Stimulated activated CD8-positive, alpha-beta memory T cell treated with anti-CD3 and anti-CD28 coated beads, Interleukin-7, amount 100 ng/mL, for 1 hour (primary cell): Measurements from ENCODE around the gene HYAL1.

ENCODE experiments used
- DNase-seq, 2 donors: peaks; one replicate each; pipeline ENCODE4 v3.0.0-alpha.2; 2020; ENCODE audit warnings: low read depth in 2 of 2

HYAL1 gene

DNA sequence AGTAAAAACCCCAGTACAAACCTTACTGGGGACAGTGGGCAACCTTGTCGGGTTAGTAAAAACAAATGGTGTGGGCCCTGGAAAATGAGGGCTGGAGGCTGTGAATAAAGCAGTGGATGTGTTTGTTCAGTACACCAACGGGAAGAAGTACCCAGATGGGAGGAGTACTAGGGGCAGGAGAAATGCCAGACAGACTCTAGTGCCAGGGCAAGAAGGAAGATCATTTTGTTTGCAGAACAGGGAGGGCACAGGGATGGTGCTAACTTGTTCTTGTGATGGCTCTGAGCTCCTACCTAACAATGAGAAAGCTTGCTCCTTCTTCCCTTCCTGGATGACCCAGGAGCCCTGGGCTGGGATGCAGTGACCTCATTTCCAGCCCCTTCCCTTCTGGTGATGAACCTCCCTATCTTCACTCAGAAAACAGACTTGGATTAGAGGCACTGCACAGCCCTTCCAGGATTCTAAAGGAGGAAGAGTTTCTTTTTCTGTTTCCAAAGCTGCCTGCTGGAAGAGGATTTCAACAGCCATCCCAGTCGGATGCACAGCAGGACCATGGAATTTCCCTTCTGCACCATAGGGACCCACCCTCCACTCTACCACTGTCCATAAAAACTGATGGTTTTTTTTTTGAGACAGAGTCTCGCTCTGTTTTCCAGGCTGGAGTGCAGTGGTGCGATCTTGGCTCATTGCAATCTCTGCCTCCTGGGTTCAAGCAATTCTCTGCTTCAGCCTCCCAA, 31.1 kb upstream of the HYAL1 start:
- DNase-seq = no peak

DNA sequence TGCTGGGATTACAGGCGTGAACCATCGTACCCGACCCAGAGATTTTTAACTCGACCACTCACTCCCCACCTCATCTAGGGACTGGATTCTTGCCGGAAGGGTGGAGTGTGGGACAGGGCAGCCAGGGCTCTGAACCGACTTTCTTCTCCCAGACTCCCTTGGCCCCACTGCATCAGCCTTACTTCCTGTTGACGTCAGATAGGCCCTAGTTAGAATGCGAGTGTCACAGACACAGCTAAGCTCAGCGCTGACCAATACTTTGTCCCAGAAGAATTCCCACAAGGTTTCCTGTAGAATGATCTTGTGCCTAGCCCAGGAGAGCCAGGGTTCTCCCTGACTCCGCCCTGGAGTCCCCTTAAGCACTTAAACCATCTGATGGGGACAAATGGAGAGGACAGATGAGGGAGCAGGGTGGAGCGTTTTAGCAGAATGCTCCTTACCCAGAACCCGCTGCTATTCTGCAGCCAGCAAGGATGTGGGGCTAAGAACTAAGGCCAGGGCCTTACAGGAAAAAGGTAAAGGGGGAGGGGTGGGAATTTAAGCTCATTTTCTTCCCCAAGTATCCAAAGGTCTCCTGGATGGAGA, 30.5 kb upstream of the HYAL1 start:
- DNase-seq = no peak

DNA sequence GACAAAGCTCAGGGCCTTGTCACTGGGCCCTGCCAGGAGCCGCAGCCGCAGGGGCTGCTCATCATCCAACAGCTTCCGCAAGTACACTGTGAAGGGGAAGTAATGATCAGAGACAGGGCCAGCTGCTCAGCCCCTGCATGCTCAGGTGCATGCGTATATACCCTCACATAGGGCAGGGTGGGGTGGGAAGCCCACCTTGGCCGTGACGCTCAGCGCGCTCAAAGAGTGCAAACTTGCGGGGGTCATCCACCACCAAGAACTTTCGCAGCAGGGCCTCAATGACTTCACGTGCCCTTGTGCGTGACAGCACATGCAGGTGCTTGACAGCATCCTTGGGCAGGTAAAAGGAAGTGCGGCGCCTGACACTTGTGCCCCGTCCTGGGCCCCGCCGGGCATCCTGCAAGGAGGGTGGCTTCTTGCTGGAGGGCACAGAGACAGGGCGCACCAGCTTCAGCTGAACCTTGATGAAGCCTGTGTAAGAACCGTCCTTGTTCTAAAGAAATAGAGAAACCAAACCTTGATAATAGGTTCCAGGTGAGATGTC, 28.1 kb upstream of the HYAL1 start:
- no peak for DNase-seq

DNA sequence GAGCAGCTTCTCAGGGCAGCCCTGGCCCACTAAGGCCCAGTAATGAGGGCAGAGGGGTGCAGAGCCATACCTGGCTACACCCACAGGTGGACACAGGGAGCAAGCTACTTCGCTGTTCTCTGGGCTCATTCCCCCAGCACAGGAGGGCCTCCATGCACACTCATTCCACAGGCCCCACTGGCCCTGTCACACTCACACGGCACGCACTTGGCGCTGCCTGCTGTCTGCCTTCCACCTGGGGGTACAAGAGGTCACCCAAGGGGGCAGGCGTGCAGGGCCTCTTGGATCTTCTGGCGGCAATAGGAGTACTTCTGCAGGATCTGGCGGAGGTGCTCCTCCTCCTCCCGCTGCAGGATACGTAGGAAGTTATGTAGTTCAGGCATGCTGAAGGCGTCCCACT, 27.0 kb upstream of the HYAL1 start:
- no peak for DNase-seq

DNA sequence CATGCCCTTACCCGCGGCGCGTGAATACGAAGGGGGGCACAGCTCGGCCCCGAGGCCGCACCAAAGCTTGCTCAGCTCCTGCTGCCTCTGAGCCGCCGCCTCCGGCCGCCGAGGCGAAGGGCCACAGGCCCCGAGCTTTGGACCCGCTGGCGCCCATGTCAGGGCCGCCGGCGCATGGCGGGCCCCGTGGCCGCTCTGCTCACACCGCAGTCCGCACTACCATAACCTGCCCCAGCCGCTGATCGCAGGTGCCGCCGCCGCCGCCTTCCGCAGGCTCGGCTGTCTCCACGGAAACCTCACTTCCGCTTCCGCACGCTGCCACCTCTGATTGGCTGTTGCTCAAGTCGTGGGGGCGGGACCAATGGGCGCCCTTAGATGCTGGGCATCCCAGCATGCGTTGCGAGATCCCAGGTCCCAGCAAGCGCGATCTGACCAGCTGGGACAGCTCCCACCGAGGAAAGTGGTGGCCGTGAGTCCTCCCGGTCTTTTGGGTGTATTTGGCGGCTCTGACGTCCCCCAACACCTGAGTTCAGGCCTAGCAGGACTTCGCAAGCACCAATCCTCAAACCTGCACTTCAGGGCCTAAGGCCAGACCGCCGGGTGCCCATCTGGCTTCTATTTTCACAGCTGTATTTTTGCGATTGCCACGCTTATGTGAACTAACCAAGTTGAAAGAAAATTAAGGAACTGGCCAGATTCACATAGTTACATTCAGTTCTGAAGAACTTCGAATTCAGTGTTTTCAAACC, 24.7 kb upstream of the HYAL1 start, which contains the start of gene TUSC2:
Gene TUSC2, minus strand, starts transcription at position 281 of the 749 bp plus-strand sequence. Its CDS starts 124 bp downstream, at position 157.
- peak; percentile 87 to 91 for DNase-seq

DNA sequence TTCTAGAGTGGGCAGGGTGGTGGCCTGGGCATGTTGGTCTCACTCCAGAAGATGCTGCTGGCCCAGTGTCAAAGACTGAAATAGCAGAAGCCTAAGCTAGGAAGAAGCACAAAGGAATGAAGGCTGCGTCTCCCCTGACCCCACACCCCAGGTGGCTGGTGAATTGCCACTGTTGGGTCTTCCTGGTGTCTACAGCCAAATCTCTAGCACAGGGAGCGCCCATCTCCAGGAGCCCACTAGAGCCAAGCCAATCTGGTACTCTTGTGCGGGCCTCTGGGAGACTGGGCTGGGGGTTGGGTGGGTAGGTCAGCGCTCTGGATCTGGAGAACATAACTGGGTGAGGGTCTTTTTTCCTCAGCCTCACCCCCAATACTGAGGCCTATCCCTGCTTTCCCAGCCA, 23.8 kb upstream of the HYAL1 start:
- DNase-seq = no peak

DNA sequence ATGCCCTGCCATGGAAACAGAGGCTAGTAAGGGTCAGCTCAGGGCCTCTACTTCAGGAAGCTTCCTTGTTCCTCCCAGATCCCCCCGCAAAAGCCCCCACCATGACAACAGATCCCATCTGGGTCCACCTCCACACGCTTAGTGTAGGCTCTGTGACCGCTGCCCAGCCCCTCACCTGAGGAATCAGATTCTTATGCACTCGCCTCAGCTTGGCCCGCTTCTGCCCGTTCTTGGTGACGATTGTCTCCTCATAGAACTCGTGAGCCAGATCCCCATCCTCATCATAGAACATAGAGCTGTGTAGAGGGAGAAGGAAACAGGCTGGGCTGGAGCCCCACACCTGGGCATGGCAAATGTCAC, 22.8 kb upstream of the HYAL1 start:
- no peak for DNase-seq

DNA sequence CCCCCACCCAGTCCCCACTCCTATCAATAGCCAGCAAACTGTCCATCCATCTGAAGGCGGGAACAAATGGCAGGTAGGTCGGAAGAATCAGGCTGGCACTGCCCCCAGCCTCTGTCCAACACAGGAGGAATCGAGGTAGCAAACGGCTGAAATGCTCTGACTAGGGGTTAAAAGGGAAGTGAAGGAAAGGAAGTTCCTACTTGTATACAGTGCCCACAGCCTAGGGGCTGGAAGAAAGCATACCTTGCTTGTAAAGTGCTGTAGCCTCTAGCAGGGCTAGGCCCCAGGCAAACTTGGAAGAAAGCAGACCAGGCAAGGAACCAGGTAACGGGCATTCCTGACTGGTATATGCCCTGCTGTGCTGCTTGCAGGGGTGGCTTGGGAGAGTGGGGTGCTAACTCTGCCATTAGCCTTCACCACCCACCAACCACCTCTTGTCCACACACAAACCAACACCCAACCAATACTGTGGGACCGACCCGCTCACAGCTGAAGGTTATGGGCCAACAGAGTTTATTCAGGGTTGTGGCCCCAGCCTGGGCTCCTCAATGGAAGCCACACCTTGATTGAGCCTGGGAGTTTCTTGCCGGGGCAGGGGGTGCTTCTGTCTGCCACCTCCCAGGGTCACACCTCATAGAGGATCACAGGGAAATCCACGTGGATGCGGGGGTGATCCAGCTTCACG, 22.3 kb upstream of the HYAL1 start:
- DNase-seq = no peak

DNA sequence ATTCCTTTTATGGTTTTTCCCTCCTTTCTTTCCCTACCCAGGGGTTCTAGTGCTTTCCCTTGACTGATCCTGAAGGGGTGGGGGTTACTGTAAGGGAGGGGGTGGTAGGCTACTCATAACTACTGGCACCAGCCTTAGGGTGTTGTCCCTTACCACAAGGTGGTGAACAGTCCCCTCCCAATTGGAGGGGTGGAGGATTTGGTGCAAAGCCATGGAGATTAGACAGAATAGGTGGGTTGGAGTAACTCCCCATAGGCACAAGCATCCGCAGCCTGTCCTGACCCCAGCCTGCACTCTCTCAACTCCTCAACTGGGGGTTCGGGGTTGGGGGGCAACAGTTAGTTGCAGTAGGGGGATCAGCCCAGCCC, 21.7 kb upstream of the HYAL1 start:
- no peak for DNase-seq

DNA sequence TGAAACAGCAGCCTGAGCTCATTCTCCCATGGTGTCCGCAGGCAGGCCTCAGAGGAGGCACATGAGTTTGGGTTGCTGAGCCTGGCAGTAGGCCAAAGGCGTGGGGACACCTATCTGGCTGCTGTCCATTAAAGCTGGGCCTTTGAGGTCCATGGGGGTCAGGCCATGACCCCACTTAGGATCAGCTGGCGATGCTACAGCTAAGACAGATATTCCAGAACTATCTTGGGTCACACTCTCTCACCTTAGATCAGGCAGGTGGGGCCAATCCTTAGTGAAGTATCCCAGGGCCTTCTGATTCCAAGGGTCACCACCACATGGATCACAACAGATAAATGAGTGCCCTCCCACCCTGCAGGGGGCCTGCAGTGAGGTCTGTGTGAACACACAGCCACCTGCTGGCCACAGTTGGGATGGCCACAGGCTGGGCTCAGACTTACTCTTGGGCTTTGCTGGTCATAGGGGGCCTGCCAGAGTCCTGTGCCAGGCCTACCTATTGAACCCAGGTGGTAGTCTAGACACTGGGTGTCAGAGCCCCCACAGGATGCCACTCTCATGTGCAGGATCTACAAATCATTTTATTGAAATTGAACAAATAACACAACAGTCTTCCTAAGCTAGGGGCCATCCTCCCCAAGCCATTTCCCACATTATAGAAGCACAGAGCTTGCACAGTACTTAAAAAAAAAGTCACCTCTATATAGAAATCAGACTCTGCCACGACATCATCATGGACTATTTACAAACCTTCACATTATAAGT, 21.2 kb upstream of the HYAL1 start:
- peak in 1 of 2 donors; percentile 30 for DNase-seq

DNA sequence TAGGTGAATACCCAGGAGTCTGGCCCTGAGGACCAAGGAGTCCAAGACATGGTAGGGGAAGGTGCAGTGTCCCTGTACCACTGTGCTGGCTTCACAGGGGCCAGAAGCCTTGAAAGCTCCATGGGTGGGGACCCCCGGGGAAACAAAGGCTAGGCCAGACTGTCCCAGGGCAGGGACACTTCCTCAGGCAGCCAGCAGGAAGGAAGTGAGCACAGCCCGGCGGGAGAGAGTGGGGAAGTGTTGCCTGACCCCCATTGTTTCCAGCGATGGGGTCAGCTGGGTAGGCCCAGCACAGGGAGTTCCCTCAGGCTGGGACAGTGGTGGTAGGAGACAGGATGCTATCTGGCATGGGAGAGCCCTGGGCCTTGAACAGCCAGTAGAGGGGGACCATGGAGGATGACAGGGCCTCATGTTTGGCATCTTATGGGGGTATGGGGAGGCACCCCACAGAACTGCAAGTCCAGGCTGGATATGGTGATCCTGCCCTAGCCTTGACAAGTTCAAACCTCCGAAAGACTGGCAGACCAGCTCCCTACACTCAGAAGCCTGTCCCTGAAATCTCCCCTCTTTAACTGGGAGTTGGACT, 20.3 kb upstream of the HYAL1 start:
- no peak for DNase-seq

DNA sequence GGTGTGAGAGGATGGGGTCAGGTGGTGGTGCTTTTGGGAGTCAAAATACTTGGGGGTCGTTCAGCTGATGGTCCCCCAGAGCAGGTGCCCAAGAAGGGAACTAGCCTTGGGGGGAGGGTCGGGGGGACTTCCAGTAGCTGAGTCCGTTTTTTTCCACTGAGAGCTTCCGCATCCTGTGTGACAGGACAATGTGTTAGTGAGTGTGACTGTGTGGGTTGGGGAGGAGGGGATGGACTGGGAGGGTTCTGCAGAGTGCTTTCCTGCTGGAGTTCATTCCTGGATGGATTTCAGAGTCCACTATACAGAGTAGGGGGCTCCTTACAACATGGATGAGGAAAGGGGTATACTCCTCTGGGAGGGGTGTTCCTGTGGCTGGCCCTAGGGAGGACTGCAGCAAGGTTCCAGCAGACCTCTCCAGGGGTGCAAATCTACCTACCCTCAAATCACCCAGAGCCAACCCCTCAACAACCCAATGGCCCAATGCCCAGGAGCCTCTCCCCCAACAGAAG, 19.8 kb upstream of the HYAL1 start:
- DNase-seq = no peak

DNA sequence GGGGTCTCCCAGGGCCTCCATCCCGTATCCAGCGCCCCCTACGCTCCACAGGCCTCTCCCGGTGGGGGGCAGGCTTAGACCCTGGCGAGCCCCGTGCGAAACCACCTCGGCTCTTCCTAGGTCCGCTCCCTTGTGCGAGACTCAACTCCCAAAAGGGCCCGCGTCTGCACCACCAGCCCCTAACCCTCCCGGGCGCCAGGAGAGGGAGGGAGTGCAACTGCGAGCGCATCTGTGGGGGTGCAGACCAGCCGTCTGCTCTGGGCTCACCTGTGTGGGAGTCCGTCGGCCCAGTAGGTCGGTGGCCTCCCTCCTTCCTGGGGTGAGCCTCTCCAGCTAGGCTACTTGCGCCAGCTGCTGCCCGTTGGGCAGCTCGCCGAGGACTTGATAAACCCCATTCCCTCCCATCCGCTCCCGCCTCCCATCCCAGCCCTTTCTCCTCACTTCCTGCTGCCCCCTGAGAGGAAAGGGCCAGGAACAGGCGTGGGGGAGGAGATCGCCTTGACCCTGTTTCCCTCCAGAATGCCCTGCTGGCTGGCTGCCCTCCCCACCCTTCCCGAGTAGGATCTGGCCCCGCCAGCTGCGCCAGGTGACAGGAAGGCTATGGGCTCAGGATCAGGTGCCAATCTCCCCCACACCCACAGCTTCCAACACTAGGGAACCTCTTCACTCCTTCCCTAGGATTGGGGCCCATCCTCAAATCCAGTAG, 19.2 kb upstream of the HYAL1 start, which contains the start of gene HYAL2:
Gene HYAL2, minus strand, starts transcription at position 360 of the 706 bp plus-strand sequence. CDS start 2,256 bp downstream, outside the sequence.
- DNase-seq = no peak

DNA sequence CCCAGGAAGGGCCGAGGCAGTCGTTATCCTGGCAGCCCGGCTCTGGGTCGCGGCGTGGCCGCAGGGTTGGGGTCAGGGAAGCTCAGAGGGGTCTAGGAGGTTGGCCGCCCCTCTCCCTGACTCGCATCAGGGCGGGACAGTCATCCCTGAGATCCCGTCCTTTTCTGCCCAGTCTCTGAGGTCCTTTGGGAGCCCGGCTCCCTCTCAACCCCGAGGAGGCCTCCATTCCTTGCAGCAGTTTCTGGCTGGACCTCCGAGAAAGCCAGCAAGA, 18.7 kb upstream of the HYAL1 start:
- DNase-seq = no peak

DNA sequence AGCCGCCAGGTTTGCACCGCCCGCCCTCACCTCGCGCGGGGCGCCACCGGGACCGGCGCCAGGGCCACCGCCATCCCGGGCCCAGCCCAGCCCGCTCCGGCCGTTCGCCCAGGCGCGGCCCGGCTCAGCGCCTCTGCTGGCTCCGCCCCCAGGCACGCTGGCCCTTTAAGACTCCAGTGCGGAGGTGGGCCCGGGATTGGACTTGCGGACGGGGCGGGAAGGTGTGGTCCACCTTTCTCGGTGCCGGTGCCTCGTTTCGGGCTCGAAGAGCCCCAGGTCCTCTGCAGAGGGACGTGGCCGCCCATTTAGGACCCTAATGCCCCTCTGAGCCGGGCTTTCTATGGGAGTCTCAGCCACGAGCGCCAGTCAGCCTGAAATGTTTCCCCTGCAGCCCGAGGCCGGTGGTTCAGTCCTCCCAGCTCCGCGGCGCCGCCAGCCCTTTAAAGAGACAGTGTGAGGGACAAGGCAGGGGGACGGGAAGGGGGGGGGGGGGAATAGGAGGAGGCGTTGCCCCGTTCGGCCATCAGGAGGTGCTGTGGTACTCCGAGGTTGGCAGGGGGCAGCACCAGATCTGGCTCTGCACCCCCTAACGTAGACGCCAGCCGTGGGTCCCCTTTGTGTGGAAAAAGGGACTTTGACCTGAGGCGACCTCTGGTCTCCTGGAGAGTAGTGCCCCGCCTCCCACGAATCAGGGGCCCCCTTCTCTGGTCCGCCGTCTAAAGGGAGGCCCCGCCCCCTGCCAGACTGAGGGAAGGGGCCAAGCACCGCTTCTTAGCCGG, 18.2 kb upstream of the HYAL1 start:
- peak; percentile 57 to 58 for DNase-seq

DNA sequence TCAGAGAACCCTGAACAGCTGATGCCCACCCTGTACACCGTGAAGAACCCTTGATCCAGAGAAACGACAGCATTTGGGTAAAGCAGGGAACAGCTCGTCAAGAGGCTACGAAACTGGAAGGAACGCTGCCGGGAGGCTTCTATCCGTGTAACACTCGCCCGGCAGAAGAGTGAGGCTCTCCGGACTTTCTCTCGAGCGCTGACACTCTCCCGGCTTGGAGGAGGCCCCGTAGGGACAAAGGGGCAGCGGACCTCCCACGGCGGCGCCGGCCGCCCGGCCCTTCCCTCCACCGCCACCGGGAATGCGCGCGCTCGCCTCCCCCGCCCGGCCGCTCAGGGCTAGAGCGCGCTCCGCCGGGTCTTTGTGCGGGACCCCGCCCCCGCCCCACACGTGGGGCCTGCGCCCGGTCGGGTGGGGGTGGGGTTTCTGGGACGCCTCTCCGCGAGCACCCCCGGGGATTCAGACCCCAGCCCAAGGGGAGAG, 17.5 kb upstream of the HYAL1 start:
- peak in 1 of 2 donors; percentile 26 for DNase-seq

DNA sequence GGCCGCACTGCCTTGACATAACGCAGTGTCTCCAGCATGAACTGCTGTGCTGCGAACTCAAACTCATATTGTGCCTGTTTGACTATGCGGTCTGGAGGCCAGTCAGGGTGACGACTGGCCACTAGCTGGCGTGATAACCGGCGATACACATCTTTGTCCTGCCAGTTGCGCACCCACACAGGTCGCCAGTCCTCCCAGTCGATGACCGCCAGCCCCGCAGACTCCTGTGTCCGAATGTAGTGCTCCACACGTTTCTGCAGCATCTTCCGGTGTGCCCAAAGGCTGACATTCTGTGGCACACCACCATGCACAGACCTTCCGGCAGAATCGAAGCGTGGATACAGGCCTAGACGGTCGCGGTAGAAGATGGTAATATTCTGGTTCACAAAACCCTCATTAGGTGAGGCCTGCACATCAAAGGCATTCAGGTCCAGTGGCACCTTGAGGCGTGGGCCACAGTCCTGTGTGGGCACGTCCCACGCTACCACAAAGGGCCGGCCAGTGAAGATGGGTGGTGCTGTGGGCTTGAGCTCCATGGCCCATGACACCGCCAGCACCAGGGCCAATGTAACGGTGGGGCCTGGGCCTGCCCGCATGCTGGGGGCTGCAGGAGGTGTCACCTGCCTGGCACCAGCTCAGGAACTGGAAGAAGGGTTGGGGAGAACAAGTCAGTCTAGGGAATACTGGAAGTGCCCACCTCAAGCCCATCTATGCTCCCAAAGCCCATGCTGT, 16.7 kb upstream of the HYAL1 start:
- no peak for DNase-seq

DNA sequence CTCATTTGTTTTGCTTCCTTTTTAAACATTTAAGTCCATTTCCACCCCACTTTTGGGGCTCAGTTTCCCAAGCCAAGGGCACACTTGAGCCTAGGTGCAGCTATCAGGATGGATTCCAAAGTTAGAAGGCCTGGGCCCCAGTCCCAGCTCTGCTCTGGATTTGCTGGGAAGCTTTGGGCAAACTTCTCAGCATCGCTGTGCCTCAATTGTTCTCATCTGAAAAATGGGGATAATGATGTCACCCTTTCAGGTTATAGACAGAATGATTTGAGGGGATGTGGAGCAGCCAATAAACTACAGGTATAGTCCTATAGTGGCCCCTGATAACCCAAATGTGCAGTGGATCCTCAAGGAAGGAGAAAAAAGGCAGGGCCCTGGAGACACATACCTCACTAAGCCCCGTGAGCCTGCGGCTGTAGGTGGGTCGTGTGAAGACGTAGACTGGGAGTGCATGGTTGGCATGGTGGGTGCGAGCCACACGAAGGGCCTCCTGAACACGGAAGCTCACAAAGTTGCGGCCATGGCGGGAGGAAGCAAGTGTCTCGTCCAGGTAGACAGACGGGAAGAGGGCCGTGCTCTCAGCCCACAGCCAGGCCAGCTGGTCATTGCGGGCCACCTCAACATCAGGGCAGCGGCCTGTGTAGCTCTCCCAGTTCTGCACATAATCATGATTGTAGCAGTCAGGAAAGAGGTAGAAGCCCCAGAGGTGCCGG, 16.0 kb upstream of the HYAL1 start:
- DNase-seq = no peak
